NCI-H345 (cell line): ENCODE data around the gene HMGA1.

Source experiments
- DNase-seq: peaks from one replicate; lab custom pipeline; 2025; lab: John Stamatoyannopoulos, UW

Gene HMGA1

DNA sequence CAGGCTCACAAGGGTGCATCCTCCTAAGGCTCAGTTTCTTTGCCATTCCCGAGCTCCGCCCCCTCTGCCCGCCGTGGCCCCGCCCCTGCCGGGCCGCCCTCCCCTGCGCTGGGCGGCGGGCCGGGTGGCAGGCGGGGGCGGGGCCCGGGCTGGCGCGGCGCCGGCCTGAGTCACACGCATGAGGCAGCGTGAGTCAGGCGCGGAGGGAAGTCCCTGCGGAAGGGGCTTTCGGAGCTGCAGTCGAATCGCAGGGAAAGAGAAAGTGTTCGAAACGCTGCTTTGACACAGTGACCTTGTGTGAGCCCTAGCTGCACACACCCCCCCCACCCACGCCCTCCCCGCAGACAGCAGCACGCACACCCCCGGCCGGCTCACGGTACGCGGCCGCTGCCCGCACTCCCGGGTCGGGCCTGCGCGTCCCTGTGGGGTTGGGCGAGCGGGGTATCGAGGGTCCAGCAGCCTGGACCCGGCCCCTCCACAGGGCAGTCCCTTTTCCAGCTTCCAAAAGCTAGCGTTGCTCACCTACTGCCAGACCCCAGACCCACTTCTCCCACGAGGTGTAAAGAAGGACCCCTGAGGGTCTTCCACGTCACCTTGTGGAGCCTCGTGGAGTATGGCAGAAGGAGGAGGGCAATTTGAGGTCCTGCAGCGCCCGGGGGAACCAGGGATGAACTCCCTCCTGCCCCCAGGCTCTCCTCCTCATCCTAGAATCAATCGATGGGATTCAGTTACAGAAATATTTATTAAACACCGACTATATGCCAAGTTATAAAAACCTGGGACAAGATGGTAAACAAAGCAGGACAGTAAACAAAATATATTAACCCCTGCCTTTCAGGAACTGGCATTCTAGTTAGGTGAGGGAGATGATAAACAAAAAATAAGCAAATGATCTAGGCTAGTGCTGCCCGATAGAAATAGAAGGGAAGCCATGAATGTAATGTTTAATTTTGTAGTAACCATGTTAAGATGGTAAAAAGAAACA lies 12.4 kb upstream of the HMGA1 start:
- peak; percentile 91 for DNase-seq

GRCh38 chr6:34225551-34225950 lies 11.1 kb upstream of the HMGA1 start:
- DNase-seq = no peak

- no peak for DNase-seq
Measured at GRCh38 chr6:34226066-34226465, 10.6 kb upstream of the HMGA1 start.

DNA sequence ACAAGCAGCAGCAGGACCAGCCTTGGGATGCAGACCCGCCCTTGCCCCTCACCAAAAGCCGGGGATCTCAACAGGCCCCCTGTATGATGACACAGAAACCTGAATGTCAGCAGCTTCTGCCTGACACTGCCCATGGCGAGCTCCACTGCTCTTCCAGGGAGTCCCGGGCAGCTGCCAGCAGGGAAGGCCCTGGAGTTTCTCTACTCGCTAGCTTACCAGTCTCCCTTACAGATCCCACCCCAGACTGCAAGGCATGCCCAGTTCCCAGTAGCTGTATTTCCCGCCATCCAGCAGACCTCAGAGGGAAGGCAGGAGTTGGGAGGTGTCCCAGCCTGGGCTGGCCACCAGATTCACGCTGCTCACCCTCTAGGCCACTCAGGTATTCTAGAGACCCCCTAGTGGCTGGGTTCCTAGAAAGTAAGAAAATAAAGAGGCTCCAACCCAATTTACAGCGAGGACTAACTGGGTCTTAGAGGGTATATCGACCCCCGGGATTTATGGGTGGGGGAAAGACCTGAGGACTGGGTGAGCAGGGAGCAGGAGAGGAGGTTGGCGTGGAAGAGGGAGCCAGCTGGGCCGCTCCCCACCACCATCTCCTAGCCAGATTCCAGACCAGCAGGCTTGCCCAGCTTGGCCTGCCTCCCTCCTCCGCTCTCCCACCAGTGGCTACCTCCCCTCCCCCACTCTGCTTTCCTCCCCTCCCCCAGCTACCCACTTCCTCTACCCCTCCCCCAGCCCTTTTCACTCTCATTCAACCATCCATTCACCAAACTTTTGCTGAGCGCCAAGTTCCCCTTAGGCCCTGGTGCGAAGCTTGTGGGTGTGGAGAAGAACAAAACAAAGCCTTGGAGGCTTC lies 9.7 kb upstream of the HMGA1 start:
- no peak for DNase-seq

GRCh38 chr6:34227761-34228421 lies 8.8 kb upstream of the HMGA1 start:
- DNase-seq = no peak

DNA sequence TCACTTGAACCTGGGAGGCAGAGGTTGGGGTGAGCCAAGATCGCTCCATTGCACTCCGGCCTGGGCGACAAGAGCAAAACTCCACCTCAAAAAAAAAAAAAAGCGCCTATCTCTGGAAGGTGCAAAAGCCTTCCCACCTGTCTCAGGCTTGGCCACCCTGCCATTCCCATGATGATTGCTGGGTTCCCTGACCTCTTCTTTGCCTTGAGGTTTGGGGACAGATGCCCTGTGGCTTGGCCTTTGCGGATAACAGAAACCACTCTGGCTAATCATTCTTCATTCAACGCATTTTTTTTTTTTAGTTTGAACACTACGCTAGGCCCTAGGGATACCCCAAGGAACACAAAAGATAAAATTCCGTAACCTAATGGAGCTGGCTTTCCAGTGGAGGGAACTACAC lies 6.8 kb upstream of the HMGA1 start:
- DNase-seq = no peak

GRCh38 chr6:34230653-34231371 lies 5.9 kb upstream of the HMGA1 start:
- no peak for DNase-seq

DNA sequence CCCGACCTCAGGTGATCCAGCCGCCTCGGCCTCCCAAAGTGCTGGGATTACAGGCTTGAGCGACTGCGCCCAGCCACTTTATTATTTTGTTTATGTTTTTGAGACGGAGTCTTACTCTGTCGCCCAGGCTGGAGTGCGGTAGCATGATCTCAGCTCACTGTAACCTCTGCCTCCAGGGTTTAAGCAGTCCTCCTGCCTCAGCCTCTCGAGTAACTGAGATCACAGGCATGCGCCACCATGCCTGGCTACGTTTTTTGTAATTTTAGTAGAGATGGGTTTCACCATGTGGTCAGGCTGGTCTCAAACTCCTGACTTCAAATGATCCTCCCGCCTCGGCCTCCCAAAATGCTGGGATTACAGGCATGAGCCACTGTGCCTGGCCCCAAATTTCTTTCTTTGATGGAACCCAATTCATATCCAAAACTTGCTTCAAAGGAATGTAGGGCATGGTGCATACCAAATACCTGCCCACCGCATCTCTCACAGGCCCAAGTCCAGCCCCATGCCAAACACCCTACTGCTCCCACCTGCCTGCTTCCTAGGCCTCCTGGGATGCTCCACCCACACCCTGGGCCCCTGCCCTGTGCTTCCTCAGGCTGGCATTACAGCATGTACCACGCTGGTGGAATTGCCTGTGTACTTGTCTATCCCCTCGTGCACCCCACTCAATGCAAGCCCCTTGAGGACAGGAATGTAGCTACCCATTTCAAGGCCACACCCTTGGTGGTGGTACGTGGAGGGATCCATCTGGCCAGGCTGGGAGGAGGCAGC lies 4.9 kb upstream of the HMGA1 start:
- no peak for DNase-seq

DNA sequence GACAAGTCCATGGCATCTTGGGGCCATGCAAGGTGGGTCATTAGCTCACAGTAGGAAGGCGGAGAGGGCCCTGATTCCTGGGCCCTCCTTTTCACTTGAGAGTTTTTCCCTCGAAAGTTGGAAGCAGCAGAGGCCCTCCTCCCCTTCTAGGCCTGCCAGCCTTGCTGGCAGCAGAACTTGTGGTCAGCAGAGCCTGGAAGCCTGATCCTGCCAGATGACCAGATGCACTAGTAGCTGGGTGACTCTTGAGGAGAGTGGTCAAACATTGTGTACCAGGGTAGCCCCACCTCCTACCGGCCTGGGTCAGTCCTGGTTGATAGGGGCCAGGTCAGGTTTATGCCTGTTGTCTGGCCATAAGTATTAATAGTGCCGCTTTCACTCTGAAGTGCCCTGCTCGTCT lies 3.8 kb upstream of the HMGA1 start:
- DNase-seq = no peak

- DNase-seq = no peak
Measured at GRCh38 chr6:34233867-34234266, 2.8 kb upstream of the HMGA1 start.

DNA sequence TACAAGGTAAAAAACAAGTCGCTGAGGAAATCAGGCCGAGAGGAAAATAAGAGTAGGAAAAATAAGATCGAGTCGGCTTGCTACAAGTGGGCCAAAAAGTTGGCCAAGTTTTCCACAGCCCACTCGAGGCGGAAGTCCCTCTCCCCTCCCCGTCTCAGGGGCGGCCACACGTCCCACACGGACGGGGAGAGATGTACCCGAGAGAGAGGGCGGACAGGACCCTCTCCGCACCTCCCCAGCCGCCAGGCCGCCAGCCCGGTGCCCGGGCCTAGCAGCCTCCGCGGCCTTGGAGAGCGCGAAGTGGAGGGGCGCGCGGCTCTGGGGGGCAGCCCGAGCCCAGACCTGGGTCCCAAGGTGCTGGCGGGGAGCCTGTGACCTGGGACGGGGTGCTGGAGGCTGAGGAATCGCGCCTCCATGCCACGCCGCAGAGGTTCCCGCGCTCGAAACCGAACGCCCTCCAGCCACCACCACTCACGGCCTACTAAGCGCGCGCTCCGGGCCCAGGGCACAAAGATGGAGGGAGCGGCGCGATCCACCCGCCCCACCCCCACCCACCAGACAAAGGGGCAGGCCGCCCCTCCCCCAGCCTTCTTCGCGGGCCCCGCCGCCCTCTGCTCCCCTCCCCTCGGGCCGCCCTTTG lies 1.9 kb upstream of the HMGA1 start:
- DNase-seq = no peak

GRCh38 chr6:34235307-34236130 lies 1.2 kb upstream of the HMGA1 start:
- DNase-seq = no peak

GRCh38 chr6:34236131-34236442 lies 586 bp upstream of the HMGA1 start:
- DNase-seq = no peak

GRCh38 chr6:34237316-34237721 lies 646 bp downstream of the HMGA1 start:
- peak; percentile 53 for DNase-seq

GRCh38 chr6:34237722-34238584 lies 1.3 kb downstream of the HMGA1 start:
- peak; percentile 55 for DNase-seq

GRCh38 chr6:34238585-34239499 lies 2.2 kb downstream of the HMGA1 start:
- no peak for DNase-seq

DNA sequence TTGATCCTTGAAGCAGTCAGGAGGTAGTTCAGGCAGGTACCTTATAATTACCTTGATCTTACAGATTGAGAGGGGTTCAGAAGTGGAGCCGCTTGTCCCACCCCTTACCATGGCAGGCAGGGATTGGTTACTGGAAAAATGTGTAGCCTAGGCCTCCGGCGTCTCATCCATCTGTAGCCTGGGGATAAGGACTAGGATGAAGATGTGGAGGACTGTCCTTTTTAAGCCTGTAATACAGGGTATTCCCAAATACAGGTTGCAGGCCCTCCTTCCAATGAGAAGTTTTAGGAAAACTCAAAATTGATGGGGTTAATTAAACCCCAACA lies 2.8 kb downstream of the HMGA1 start:
- DNase-seq = no peak

DNA sequence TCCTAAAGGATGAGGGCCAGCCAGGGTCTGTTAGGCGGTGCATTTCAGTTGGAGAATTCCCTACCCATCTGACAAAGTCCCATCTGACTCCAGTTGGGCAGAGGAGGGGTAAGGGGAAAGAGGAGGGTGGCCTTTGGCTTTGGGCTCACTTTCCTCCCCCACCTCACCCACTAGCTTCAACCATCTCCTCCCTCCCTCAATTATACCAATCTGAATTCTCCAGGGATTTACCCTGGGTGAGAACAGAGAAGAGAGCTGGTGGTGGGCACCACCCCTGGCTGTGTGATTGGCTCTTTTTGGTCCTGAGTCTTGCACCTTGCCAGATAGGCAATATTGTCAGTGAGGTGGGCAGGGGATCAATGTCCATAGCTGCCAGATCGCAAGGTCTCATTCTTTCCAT lies 3.2 kb downstream of the HMGA1 start:
- no peak for DNase-seq
